HG03565 (cell line): ENCODE data around the gene RBFOX1.
"Not testable (repeated sequence)": the region's sequence is repeated elsewhere in the genome, so short reads cannot be mapped to it uniquely, and the experiment has no call there.

Experiments
- ATAC-seq: cut with Tn5 transposase; IDR thresholded peaks from one replicate; pipeline ENCODE4 v1.9.1; 2021; ENCODE audit warnings: mild to moderate bottlenecking, moderate library complexity; ENCODE audit not compliant: unreplicated experiment

Gene RBFOX1

DNA sequence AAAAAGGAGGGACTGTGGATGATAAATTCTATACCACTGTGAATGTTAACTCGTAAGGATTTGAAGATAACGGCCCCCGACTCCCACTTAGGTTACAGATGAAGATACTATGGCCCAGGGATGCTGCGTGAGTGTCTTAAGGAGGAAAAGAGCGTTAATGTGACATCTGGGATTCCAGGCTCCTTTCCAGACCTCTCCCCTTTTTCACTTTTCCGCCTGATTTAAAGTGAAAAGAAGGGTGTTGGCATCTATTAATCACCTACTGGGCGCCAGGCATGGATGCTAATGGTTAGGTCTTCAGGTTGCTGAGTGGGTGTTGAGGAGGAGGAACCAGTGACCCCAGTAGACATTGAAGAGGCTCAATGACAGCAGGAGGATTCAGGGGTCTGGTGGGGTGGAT is 117.8 kb downstream of the RBFOX1 start:
- no peak for ATAC-seq

DNA sequence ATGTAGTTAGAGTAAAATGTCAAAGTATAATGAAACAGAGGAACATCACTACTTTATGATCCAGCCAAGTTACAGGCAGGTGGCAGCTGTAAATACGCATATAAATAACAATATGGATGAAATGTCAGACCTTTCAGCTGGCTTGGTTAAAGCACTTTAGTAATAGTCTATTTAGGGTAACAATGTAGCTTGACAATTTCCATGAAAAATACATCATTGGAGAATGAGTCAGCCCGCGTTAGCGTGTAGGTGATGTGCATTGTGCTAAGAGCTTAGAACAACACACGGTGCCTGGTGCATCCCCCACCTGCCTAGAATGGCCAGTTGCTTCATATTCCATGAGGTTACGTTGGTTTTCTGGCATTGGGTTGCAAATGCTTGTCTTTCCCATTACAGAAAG is 119.4 kb downstream of the RBFOX1 start:
- no peak for ATAC-seq

DNA sequence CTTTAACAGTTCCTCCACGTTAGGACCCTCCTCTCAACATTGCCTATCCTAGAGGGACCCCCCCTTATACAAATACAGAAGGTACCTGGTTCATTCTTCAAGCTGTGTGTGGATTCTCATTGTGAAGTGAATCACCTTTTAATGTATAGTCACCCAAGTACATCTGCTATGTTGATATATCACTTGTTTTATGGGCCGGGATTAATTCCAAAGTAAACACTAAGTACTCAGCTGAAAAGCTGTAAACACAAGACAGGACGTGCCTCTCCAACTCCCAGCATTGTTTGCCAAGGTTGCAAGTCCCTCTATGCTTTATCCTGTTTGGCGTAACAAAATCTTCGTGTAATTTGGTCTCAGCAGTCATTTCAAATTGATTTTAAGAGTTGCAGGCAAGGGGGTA is 123.6 kb downstream of the RBFOX1 start:
- no peak for ATAC-seq

DNA sequence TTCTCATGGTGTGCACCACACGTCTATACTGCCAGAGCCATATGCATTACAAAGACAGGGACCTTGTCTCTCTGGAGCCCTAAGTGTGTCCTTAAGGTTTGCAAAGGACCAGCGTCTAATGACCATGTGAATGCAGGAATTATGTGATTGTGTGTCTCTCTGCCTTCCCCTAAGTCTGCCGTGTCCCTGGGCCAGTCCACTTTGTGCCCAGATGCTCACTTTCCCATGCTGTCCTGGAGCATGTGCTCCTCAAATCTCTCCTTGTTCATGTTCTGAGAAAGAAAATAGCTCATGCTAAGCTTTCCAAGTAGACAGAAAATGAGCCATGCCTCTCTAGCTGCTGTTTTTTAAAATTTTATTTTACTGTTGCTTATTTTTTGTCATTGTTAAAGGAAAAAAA is 125.5 kb downstream of the RBFOX1 start:
- ATAC-seq, result no peak

DNA sequence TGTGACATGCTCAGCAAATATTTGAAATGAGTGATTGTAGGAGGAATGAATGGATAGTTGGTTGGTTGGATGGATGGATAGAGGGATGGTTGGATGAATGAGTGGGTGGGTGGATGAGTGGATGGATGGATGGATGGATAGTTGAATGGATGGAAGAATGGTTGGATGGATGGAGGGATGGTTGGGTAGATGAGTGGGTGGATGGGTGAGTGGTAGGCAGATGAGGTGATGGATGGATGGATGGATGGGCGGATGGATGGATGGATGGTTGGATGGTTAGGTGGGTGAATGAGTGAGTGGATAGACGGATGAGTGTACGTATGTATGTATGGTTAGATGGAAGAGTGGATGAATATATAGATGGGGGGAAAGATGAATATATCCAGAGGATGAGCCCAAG is 137.7 kb downstream of the RBFOX1 start:
- ATAC-seq, result no peak

DNA sequence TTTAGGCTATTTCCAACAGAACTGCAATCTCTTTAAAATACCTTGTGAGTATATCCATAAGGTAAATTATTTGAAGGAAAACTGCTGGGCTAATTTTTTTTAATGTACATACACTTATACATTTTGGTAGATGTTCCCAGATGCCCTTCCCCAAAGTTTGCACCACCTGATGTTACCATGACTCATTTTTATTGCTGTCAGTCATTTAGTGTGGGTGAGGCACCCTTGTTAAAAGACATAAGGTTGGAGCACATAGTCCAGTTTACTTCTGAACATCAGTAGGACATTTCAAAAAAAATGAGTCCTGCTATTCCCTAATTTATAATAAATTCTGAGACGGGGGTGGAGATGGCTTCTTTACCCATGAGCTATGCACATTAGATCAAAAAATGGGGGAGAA is 138.6 kb downstream of the RBFOX1 start:
- ATAC-seq, result no peak

DNA sequence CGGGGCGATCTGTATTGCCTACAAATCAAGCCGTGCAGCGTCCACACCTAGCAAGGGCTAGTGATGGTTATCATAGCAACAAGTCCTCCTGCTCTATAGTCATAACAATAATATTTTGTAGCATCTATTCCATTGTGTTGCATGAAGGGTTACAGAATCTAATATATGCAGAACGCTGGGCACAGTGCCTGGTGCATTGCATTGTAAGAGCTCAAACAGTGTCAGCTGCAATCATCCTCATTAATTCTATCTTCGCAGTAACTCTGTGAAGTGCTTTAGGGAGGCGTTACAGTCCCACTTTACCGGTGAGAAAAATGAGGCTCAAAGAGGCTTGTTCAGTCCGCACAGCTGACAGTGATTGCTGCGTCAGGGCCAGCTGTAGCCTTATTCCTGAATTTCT is 149.4 kb downstream of the RBFOX1 start:
- no peak for ATAC-seq

DNA sequence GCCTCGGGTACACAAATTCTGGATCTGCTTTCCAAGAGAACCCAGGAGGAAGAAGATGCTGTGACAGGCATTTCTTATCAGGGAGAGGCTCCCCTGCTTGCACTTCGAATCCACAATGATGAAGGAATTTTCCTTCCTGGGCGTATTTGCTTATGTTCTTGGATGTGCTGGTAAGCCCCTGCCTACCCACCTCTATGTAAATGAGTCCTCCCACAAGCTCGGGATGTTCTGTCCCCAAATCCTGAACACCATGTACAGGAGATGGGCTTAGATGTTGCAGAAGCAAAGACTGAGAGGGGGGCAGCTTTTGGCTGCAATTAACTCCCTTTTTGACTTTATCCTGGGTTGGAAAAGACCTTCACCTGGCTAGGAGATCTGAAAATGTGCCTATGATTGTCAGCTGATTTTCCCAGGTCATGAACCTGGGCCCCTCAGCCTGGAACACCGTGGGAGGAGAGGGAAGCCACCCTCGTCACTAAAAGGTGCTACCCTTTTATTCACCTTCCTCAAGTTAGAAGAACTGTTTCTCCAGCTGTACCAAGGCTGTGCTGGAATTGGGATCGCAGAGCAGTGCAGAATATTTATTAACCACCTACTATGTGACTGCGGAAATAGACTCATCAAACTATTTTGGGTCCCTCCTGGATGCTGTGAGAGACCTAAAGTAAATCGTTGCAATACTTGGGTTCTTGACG is 150.1 kb downstream of the RBFOX1 start:
- ATAC-seq, result no peak

DNA sequence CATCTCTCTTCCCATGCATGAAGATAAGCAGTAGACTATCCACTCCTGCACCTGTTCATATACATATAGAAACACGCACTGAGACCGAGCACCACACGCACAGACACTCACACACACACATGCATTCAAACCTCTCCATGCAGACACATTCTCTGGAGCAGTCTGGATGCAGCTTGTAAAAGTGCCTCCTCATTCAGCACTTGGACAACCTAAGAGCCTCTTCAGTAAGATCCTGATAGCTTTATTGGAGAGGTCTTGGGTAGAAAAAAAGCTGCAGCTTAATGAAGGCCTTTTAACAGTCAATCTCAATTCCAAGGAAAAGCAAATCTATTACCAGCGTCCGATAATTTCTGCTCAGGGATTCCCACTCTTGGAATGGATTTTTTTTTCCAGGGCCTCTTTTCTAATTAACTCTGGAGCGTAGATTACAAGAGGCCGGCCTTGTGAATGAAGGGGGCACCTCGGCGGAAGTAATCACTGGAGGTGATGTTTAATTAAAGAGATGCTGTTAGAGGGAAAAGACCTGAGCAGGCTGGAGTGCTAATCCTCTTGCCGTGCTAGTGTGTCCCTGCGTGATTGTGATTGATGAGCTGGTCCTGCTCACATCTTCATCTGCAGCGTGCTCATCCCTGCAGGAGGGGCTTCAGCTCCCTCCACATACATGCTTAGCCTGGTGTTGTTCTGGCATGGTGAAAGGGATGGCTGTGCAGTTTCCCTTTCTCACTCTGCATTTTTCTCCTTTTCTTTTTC is 155.1 kb downstream of the RBFOX1 start:
- ATAC-seq, result no peak

DNA sequence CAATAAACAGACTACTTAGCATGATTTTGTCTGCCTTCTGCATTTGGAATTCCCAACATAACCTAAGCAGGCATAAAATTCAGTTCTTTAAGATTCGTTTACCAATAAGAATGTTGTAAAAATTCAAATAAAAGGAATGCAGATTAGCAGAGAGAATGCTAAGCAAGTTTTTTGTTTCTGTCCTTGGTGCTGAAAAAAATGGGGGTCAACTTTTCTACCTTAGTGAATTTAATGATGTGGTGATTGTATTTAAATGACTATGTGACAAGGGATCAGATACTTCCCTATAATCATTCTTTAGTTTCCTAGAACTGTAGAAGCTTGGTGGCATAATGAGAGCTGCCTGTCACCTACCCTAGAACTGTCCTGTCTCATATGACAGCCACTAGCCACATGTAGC is 159.5 kb downstream of the RBFOX1 start:
- no peak for ATAC-seq

DNA sequence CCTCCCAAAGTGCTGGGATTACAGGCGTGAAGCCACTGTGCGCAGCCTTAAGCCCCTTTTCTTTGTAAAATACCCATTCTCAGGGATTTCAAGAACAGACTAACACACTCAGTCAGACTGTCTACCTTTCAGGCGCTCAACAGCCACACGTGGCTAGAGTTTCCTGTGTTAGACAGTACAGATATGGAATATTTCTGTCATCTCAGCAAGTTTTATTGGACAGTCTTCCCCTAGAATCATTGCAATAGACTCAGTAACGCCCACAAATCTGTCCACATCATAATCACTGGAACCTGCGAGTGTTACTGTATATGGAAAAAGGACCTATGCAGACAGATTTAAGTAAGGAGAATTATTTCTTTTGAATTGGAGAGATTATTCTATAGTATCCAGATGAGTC is 160.5 kb downstream of the RBFOX1 start:
- no peak for ATAC-seq

DNA sequence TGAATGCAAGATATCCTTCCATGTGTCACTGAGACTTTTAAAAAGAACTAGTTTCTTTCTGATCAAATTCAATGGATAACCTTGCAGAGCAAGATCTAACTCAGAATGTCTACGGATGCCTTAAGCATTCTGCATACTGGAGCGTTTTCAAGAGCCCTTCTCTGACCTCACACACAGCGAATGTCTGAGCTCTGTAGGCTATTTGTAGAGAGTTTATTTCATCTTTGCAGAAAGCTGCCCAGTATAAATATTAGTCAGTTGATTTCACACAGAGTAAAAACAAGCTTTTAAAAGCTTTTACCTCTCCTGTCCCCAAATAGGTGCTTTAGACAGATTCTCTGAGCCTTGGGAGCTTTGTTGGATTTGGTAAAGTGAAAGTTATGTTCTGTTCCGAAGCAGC is 165.0 kb downstream of the RBFOX1 start:
- ATAC-seq, result no peak

DNA sequence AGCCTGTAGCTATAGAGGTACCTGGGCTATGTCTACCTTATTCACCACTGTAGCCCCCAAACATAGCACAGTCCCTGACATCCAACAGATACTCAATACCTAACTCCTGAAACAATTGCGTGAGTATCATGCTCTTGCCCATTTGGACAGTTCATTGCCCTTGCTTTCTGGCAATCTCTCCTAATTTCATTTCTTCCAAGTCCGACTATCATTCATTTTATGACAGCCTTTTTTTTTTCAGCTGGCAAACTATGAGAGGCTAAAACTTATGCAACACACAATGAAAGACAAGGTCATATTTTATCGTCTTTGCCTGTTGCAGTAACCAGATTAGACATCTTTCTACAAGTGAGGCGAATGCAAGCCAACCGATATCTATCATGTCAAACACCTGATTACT is 169.2 kb downstream of the RBFOX1 start:
- ATAC-seq, result no peak

DNA sequence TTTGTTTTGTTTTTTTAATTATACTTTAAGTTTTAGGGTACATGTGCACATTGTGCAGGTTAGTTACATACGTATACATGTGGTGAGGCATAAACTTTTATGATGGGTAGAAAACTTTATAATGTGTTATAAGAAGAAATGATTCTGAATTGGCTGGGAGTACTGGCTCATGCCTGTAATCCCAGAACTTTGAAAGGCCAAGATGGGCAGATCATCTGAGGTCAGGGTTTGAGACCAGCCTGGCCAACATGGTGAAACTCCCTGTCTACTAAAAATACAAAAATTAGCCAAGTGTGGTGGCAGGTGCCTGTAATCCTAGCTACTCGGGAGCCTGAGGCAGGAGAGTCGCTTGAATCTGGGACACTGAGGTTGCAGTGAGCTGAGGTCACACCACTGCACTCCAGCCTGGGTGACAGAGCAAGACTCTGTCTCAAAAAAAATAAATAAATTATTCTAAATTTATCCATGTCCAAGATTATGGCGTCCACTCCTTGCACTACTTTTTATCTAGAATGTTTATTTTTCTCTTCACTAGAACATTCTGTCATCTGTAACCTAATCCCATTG is 170.0 kb downstream of the RBFOX1 start:
- ATAC-seq, result not testable (repeated sequence)

DNA sequence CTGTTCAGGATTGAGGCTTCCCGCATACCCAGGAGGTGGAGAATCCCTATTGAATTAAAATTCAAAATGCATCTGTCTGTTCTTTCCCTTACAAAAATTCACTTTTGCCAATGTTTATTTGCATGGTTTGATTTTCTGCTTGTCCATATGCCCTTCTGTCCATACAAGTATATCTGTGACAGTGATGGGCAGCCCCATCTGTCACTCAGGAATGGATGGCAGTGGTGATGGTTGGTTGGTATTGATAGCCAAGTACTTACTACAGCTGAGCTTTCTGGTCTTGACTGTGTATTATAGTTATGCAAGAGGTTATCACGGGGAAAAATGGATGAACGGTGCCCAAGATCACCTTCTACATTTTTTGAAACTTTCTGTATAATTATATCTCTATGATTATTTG is 171.0 kb downstream of the RBFOX1 start:
- ATAC-seq, result no peak

DNA sequence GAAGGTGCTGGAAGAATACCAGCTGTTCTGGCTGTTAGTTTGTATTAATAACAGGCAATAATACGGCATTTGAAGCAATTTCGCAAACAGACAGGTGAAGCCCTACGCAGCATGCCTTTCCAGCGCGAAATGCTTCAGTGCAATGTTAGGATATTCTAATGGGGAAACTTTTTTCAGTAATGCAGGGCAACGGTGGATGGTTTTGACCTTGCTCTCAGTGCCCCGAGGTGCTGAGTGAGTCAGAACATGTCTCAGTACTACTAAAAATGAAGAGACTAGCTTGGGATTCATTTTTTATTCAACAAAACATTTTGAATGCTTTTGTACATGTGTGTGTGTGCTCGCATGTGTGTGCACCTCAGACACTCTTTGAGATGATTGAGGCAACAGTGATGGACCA is 172.2 kb downstream of the RBFOX1 start:
- no peak for ATAC-seq

DNA sequence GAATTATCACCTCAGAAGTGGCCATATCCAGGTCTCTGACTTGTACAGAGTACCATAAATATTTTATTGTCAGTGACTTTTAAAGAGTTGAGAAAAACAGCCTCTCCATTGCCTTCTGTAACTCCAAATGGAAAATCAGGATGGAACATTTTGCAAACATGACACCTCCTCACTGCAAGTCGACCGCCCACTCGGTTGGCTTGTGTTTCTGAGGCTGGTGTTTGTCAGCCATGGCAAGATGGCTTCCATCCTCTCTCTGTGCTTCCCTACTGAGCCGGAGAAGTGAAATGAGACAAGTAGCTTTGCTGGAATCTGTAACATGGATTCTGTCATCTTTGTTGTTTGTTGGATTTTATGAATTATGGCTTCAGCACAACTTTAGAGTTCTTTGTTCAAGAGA is 172.8 kb downstream of the RBFOX1 start:
- no peak for ATAC-seq

DNA sequence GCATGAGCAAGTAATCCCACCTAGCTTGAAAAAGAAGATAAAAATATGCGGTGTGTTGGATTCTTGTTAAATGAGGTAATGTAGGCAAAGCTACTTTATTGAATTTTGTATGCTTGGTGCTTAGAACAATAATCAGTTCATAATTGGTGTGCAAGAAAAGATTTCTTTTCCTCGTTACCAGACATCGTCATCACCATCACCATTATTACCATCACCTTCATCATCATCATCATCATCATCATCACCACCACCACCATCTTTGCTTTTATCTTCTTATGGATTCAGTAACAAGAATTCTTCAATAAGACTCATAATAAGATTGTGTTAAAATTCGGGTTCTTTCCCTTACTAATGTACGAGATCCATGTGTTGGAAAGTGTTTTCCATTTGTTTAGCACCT is 173.7 kb downstream of the RBFOX1 start:
- ATAC-seq, result no peak

DNA sequence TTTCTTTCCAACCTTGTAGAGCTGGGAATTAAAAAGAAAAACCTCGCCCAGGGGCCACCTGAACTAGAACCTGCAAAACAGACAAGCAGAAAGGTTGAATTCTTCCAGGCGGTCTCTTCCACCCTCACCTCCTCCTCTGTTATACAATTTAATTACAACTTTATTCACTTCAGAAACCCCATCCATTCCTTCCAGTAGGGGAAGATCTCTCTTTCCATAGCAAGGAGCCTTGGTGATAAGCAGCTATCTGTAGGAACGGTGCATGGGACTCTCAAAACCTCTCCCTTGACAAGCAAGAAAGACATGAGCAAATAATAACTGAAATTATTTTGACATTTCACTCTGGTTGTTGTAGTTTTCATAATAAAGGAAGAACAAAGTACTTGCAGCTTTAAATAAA is 176.0 kb downstream of the RBFOX1 start:
- ATAC-seq, result no peak

DNA sequence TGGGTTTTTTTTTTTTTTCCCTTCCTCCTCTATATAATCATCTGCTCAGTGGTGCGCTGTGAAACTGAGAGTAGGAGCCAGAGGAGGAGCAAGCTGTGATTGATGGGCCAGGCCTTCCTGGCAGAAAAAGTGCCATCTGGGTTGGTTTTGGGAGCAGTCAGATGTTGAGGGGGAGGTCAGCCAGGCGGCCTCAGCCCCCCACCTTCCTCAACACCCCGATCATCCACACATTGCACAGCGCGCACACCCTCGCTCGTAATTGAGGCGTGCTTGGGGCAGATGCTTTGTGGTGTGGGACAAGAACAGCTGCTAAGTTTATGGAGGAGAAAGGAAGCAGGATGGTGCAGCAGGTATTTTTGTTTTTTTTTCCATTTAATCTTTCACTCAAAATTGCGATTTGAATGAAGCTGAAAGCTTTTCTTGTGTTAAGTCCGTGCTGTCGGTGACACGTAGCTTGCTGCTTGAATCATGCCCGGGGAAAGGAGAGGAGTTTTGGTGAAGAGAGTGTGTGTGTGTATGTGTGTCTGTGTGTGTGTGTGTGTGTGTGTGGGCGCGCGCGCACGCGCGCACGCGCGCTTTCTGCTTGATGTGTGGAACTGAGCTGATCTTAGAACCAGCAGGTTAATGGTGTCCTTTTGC is 177.4 kb downstream of the RBFOX1 start:
- no peak for ATAC-seq

DNA sequence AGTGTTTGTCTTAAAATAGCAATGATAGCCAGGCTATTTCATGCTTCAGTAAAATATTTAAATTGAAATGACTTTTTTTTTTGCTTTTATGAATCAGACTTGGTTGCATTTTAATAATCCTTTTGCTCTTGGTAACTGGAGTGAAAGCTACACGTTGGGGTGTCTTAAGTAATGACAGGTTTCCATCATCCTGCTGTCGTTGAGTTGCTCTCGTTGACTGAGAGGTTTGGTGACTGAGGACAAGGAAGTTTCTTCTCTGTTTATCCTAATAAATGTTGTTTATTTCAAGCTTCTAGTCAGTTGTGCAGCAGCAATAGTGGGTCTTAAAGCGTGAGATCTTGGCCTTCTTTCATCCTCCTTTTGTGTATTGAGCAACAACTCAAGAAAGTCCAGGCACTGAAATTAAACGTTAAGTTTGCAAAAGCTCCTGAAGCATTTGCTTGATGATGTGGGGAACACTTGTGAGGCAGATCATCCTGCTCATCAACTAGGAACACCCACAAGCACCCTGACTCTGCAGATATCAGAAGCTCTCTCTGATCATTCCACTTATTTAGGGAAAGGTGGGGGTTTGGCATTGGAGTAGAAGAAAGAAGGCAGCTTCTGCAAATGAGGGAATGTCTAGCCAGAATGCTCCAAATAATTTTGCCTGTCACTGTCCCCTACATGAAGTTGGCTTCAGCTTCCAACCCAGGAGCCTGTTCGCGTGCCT is 179.1 kb downstream of the RBFOX1 start:
- no peak for ATAC-seq
